Activated CD4-positive, alpha-beta T cell treated with anti-CD3 and anti-CD28 coated beads for 48 hours (primary cell): ENCODE results near the gene PCID2.
A peak's percentile ranks its signal among the peaks of the same experiment; 100 is the strongest.

Source experiments
- DNase-seq: peaks from one replicate; pipeline ENCODE4 v3.0.0-alpha.2; 2020

PCID2 gene

DNA sequence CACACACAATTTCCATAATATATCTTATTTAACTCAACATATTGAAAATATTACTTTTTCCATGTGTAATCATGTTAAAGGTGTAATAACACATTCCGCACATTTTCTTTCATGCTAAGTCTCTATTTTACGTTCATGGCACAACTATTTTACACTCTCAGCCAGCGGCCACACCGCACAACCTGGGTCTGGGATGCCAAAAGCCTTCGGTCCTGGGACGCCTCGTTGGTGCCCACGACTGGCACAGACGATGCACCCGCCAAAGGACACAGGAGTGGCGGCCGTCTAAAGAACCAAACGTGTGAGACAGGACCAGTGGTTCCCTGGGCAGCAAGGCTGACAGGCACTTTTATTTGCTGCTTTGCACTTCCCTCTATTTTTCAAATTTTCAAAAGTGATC, 60.1 kb downstream of the PCID2 start:
- DNase-seq: no peak

DNA sequence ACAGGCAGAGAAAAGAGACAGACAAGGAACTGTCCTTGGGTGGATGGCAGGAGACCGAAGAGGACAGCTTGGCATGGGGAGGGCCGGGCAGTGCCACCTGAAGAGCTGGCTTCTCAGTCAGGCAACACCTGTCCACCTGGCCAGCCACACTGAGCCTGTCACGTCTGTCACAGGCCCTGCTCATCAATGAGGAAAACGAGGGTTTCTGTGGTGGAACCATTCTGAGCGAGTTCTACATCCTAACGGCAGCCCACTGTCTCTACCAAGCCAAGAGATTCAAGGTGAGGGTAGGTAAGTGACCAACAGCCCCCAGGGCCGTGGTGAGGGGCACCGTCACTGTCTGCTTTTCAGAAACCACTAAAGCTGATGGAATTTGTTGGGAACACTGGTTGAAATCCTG, 61.3 kb downstream of the PCID2 start:
- DNase-seq: no peak

DNA sequence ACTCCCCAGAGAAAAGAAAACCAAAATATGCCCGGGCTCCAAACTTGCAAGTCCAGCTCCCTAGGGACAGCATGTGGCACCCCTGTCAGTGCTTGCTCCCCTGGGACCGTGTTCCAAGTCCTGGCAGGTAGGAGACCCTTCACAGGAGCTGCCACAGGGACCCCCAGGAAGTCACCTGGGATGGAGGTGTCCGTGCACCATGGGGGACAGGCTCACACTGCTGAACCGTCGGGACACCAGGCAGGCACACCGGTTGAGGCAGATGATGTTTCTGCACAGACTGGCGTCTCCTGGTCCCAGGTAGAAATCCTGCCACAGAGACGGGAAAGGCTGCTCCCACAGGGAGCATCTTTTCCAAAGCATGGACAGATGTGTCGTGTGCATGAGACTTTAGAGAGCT, 61.7 kb downstream of the PCID2 start:
- DNase-seq: no peak

DNA sequence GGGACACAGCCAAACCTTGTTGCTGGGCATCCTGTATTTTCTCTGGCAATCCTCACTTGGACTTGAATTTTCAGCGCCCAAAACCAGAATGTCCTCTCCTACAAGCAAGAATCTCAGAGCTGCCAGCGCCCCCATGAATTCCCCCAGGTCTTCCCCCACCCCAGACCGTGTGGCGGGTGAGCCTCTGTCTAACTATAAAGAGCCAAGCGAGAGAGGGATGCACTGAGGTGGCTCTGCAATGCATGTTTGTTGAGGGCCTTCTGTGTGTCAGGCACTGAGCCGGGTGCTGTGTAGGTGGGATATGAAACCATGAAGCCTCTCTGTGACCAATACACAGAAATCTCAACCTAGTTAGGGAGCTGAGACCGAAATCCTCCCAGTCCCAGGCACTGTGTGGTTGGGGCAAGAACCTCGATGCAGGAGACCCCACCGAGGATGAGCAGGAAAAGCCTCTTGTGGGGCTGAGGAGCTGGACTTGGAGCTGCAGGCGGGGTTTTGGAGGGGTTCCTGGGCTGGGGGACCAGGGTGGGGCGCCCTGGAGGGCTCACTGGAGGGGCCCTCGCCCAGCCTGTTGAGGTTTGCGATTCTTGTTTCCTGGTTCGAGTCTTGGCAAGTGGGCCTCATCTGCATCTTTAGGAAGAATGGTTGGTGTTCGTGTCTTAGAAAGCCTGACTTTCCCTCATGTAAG, 62.4 kb downstream of the PCID2 start:
- peak; percentile 31 for DNase-seq

DNA sequence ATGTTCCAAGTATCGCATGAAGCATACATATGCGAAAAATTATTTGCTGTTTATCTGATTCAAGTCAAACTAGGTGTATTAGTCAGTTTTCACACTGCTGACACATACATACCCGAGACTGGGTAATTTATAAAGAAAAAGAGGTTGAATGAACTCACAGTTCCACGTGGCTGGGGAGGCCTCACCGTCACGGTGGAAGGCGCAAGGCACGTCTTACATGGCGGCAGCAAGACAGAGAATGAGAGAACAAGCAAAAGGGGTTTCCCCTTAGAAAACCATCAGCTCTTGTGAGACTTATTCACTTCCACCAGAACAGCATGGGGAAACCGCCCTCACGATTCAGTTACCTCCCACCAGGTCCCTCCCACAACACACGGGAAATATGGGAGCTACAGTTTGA, 63.0 kb downstream of the PCID2 start:
- DNase-seq: peak; percentile 80

DNA sequence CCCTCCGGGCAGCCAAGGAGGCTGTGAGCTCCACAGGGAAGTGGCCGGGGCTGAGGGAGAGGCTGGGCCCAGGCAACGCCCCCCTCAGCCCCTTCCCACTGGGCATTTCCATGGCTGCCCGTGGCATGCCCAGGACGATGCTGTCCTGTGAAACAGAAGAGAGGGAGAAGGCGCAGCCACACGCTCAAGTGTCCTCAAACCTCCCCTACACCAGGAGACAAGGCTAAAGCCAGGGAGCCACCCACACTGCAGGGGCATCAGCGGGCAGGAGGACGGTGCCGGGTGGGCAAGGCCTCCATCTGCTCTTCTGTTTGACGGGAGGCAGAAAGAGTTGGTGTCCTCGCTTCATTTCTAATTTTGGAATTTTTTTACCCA, 64.2 kb downstream of the PCID2 start:
- no peak for DNase-seq

DNA sequence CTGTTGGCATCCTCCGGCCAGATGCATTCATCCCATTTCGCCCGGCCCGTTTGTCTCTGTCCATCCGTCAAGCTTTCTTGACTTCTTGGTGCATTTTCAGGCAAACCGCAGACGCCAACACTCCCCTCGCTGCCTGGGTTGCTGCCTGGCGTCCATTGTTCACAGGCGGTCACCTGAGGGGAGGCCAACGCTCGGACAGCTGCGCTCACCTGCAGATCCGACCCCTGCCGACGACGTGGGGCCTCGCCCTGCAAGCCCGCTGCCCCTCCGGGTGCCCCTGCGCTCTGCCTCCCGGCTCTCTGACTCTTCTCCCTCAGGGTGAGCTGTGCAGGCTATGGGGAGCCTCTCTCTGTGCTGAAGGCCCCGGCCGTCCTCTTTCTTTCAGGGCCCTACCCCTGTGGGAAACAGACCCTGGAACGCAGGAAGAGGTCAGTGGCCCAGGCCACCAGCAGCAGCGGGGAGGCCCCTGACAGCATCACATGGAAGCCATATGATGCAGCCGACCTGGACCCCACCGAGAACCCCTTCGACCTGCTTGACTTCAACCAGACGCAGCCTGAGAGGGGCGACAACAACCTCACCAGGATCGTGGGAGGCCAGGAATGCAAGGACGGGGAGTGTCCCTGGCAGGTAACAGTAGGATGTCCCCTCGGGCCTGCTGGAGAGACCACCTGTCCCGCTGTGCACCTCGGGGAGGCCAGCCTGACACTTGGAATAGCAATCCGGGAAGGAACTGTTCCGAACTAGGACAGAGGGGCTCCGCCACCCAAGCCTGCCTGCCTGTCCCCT, 64.8 kb downstream of the PCID2 start:
- no peak for DNase-seq

DNA sequence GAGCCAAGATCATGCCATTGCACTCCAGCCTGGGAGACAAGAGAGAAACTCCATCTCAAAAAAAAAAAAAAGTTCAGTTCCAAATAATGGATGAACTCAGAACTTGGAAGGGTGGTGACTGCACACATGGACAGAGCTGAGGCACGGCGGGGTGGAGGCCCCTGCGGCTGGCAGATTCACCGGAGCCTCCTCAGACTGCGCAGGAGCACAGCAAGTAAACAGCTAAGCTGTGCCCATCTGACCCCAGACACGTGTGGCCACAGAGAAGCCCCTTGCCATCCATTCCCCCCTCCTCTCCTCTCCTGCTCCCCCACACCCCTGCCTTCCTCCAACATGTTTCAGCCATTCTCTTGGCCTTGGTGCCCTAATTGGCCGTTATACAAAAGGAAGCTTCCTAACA, 65.6 kb downstream of the PCID2 start:
- DNase-seq: no peak

DNA sequence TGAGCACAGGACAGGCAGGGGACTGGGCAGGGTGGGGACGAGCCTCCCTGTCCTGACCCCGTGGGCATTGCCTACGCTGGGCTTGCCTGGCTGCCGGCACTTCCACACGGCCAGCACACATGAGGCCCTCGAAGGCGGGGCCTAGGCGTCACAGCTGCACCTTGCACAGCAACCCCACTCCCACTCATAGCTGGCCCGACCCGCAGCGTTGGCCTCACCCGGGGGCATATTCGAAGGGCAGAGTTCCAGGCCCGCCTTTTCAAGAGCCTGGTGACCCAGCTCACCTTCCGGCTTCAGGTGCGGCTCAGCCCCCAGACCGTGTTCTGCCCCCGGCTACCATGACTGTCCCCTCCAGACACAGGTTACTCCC, 66.9 kb downstream of the PCID2 start:
- DNase-seq: no peak

DNA sequence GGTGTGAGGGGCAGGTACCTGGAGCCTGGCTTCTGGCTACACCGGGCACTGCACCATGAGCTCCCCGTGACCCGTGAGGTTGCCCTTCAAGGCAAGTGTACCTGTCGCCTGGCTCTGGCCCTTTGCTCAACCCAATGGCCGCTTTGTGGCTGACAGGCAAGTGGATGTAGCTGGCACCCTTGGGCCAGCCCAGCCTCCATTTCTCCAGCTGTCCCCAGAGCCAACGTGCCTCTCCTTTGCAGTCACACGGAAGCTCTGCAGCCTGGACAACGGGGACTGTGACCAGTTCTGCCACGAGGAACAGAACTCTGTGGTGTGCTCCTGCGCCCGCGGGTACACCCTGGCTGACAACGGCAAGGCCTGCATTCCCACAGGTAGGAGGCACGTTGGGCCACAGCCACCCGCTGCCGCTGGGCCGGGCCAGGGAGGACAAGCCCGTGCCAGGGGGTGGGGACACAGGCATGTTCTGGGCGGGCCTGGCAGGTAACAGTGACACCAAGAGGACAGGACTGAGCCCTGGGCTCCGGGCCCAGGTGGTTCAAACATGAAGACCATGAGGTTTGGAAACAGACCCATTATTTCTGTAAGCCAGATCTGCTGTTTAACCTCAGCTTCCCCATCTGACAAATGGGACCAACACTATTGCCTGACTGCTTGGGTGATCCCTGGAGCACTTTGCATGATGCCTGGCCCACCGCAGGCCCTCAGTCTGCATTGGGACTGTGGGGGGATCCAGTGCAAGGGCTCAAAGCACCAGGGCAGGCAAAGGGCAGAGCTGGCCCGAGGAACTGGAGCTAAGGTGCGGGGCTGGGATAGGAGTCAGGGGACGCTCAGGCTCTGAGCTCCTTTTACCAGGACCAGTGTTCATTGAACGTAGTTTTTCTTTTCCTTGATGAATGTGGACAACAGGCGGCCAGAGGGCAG, 67.5 kb downstream of the PCID2 start:
- DNase-seq: no peak

DNA sequence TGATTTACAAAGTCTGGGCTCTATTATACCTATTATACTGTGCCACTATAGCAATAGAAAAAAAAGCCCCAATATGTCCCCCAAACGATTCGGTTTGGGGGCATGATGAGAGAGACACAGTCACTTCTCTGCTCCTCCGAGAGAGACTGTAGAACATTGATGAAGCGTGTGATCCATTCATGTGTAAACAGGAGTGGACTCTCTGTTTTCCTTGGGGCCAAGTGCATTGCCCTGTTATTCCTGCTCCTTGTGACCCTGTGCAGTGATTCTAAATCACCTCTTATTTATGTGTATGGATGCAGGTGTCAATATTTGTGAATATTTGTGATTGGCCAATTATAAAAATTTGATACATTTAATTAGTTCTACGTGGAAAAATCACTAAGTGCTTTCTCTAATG, 68.9 kb downstream of the PCID2 start:
- DNase-seq: no peak

DNA sequence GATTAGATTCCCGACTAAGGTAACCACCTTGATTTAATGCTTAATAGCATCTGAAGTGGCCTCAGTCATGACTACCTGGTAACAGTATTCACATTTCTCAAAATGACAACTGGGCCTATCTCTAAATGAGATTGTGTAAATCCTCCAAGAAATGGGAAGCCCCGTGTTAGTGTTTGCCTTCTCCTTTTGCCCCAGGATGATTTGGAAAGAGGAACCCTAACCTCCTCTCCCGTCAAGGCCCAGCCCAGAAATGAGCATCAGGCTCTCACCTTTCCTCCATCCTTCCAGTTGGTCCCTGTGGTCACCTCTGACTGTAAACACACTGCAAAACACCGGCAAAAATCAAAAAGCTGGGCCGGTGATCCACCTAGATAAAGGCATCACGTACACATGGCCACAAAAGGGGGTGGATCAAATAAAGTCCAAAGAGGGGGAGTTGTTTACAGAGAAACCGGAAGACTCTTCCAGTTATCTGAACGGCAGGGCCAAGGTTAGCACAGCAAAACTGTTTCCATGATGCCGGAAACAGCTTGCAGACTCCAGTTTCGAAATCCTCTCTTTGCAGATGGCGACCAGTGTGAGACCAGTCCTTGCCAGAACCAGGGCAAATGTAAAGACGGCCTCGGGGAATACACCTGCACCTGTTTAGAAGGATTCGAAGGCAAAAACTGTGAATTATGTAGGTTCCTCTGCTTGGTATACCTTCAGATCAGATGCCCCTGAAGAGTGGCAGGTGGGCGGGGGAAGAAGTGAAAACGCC, 69.5 kb downstream of the PCID2 start:
- DNase-seq: no peak

DNA sequence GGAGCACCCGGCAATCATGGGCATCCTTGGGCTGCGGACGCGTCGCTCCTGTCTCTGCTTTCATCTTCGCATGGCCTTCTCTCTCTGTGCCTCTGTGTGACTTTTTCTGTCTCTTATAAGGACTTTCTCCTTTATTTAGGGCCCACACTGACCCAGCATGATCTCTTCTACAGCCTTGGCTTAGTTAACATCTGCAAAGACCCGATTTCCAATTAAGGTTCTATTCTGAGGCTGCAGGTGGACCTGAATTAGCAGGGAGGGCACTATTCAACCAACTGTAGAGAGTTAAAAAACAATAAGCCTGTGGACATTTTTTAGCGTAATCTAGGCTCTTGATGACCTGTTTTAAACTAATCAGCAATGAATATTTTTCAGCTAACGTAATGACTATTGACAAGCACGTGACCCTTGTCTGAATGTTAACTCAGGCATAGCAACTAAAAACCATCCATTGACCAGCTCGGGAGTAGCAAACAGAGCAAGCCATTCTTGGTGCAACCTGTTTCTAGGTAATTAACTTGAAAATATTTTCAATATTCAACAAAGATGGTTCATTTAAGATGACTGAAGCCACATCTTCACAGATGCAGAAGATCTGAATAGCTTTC, 70.7 kb downstream of the PCID2 start:
- DNase-seq: no peak

DNA sequence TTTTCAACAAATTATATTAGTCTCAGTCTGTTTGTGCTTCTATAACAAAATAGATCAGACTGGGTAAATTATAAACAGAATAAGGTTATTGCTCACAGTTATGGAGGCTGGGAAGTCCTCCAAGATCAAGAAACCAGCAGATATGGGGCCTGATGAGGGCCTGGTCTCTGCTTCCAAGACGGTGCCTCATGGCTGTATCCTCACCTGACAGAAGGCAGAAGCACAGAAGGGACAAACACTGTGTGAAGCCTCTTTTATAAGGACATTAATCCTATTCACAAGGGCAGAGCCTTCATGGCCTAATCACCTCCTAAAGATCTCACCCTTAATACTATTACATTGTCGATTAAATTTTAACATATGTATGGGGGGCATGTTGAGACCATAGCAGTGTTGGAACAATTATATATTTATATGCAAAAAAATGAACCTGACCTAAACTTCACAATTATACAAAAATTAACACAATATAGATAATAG, 73.1 kb downstream of the PCID2 start:
- no peak for DNase-seq

DNA sequence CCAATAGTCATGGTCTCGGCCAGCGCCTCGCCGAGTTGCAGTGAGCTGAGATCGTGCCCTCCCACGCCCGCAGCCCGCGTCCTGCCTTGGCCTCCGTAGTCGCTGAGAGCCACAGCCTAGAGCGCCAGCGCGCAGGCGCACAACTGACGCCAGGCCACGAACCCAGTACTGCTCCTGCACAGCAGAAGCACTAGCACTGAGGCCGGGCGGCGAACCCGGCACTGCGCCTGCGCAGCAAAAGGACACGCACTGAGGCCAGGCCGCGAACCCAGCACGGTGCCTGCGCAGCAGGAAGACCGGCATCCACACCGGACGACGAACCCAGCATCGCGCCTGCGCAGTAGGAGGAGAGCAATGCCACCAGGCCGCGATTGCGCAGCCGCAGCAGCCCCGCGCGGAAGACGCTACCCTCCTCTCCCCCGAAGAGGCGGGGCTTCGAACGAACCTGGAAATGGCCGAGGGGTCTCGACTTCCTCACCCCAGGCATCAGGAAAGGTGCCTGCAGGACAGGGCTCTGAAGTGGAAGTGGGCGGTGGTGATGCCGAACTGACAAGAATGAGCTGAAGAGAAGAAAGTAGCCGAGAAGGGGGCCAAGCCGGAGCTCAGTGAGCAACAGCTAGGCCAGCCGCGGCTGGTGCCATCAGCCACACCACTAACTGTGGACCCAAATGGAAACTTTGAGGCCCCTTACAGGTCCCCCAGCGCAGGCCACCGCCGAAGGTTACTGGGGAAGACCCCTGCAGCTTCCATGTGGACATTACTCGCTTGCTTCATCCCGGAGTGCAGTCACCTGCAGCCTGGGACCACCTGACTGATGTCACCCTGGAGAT, 78.3 kb downstream of the PCID2 start:
- peak; percentile 66 for DNase-seq

DNA sequence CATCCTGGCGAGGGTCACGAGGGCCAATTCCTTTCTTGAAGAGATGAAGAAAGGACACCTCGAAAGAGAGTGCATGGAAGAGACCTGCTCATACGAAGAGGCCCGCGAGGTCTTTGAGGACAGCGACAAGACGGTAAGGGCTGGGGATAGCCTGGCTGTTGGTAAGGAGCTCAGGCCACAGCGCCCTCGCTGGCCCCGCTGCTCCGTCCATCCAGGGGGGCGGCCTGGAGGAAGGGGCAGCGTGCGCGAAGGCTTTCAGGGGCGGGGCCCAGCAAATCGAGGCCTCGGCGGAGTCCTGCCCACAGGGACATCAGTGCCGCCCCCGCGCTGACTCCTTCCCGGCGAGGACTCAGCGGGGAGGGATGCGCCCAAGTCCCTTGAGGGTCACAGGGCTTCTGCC, 79.0 kb downstream of the PCID2 start:
- no peak for DNase-seq
